SHP77 treated with DMSO at 0.1 percent for 48 hours (cell line): Measurements from ENCODE around the gene FAM131B.
"Not testable (repeated sequence)": the region's sequence is repeated elsewhere in the genome, so short reads cannot be mapped to it uniquely, and the experiment has no call there.

Source experiments
- DNase-seq: peaks from one replicate; lab custom pipeline; 2025; lab: John Stamatoyannopoulos, UW

Gene FAM131B

GRCh38 chr7:143362131-143363015 lies at the start of gene FAM131B:
TSS of gene FAM131B (minus strand) at chr7:143362713. CDS start at chr7:143362603, 110 bp downstream.
- DNase-seq, result no peak

- no peak for DNase-seq
Measured at GRCh38 chr7:143411976-143412708, 49.6 kb upstream of the FAM131B start.

- no peak for DNase-seq
Measured at GRCh38 chr7:143410521-143411004, 48.0 kb upstream of the FAM131B start.

GRCh38 chr7:143408686-143409561 lies 46.4 kb upstream of the FAM131B start, which contains the start of gene EPHA1:
TSS of gene EPHA1 (minus strand) at chr7:143408856. CDS start at chr7:143408805, 51 bp downstream.
- DNase-seq, result no peak

- DNase-seq, result no peak
Measured at GRCh38 chr7:143408252-143408685, 45.8 kb upstream of the FAM131B start.

- no peak for DNase-seq
Measured at GRCh38 chr7:143407287-143408251, 45.1 kb upstream of the FAM131B start.

GRCh38 chr7:143406002-143406357 lies 43.5 kb upstream of the FAM131B start:
- no peak for DNase-seq

- DNase-seq, result no peak
Measured at GRCh38 chr7:143405173-143406001, 42.9 kb upstream of the FAM131B start.

GRCh38 chr7:143402233-143402632 lies 39.7 kb upstream of the FAM131B start:
- not testable (repeated sequence) for DNase-seq

- DNase-seq, result no peak
Measured at GRCh38 chr7:143401265-143401664, 38.8 kb upstream of the FAM131B start.

- DNase-seq, result no peak
Measured at GRCh38 chr7:143399642-143400041, 37.1 kb upstream of the FAM131B start.

- DNase-seq, result no peak
Measured at GRCh38 chr7:143399151-143399550, 36.6 kb upstream of the FAM131B start.

- no peak for DNase-seq
Measured at GRCh38 chr7:143398616-143399015, 36.1 kb upstream of the FAM131B start.

- DNase-seq, result no peak
Measured at GRCh38 chr7:143397710-143398530, 35.4 kb upstream of the FAM131B start.

- no peak for DNase-seq
Measured at GRCh38 chr7:143396625-143397556, 34.4 kb upstream of the FAM131B start.

- no peak for DNase-seq
Measured at GRCh38 chr7:143396182-143396581, 33.7 kb upstream of the FAM131B start.
